ENCODE measurements around the gene KIDINS220.

- TF ChIP-seq, protein P1, sequence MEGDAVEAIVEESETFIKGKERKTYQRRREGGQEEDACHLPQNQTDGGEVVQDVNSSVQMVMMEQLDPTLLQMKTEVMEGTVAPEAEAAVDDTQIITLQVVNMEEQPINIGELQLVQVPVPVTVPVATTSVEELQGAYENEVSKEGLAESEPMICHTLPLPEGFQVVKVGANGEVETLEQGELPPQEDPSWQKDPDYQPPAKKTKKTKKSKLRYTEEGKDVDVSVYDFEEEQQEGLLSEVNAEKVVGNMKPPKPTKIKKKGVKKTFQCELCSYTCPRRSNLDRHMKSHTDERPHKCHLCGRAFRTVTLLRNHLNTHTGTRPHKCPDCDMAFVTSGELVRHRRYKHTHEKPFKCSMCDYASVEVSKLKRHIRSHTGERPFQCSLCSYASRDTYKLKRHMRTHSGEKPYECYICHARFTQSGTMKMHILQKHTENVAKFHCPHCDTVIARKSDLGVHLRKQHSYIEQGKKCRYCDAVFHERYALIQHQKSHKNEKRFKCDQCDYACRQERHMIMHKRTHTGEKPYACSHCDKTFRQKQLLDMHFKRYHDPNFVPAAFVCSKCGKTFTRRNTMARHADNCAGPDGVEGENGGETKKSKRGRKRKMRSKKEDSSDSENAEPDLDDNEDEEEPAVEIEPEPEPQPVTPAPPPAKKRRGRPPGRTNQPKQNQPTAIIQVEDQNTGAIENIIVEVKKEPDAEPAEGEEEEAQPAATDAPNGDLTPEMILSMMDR (IDR thresholded peaks at IDR 0.05; ENCODE audit: borderline replicate concordance, extremely low read depth, low read length, poor library complexity, severe bottlenecking): no peak
- no peak for TF ChIP-seq EZH2 (IDR thresholded peaks at IDR 0.05; ENCODE audit: borderline replicate concordance, low read depth, low read length, severe bottlenecking)
These were observed 10.0 kb upstream of the KIDINS220 start for GRCh38 chr2:8847400-8847799.
